ENCODE results near the gene ACTBL2.

GRCh38 chr5:57470339-57470738 is 12.3 kb downstream of the ACTBL2 start:
- TF ChIP-seq CTCF (IDR thresholded peaks at IDR 0.05) (no peak), MAX (IDR thresholded peaks at IDR 0.05) (no peak), ZNF302 (CRISPR knock-in tag; IDR thresholded peaks at IDR 0.05) (no peak), POLR2A (IDR thresholded peaks at IDR 0.05; ENCODE audit: low read length) (no peak), NR3C1 (IDR thresholded peaks at IDR 0.05) (no peak), JUNB (IDR thresholded peaks at IDR 0.05) (no peak), RFX5 (IDR thresholded peaks at IDR 0.05) (no peak)

All from A549 (cell line).